GM23248 (cell line): ENCODE results near the gene HMGXB3.

ENCODE experiments used
- EZH2 ChIP-seq: fragments of 200-600 bp; sonication (generic); IDR thresholded peaks from 2 replicates; pipeline ENCODE4 v1.6.1; 2018; ENCODE audit warnings: antibody characterized with exemption, mild to moderate bottlenecking; ENCODE audit not compliant: insufficient read depth, poor library complexity, severe bottlenecking
- EZH2phosphoT487 ChIP-seq: fragments of 200-600 bp; sonication (generic); IDR thresholded peaks from 2 replicates; pipeline ENCODE4 v1.6.1; 2018; ENCODE audit warnings: antibody characterized with exemption, moderate library complexity, mild to moderate bottlenecking, low read depth; ENCODE audit not compliant: insufficient read depth

- no peak for TF ChIP-seq EZH2
- no peak for TF ChIP-seq EZH2phosphoT487
These were observed 44.2 kb downstream of the HMGXB3 start for GRCh38 chr5:150044712-150045111.
